Measurements from ENCODE around the gene NDE1.

Gene NDE1

GRCh38 chr16:15760129-15760528 is 110.1 kb downstream of the NDE1 start:
- no peak overlapping the region for H3K4me3 ChIP-seq (ENCODE audit: low read depth, low read length, poor library complexity, severe bottlenecking)
- H3K27ac ChIP-seq (ENCODE audit: low read depth, low read length, poor library complexity, severe bottlenecking) = no peak overlapping the region
- no peaks in the 10 kb centered on the region for H3K9me3 ChIP-seq (ENCODE audit: low read length)
- no peaks in the 10 kb centered on the region for H4K20me1 ChIP-seq (ENCODE audit: insufficient read depth, low read length)
- no peak overlapping the region for H3K4me2 ChIP-seq (ENCODE audit: low read length)
- no peaks in the 10 kb centered on the region for H3K36me3 ChIP-seq (ENCODE audit: insufficient read depth, low read length)
- TF ChIP-seq EZH2 (IDR thresholded peaks at IDR 0.05; ENCODE audit: borderline replicate concordance, low read length) = no peak
- TF ChIP-seq, protein P1, sequence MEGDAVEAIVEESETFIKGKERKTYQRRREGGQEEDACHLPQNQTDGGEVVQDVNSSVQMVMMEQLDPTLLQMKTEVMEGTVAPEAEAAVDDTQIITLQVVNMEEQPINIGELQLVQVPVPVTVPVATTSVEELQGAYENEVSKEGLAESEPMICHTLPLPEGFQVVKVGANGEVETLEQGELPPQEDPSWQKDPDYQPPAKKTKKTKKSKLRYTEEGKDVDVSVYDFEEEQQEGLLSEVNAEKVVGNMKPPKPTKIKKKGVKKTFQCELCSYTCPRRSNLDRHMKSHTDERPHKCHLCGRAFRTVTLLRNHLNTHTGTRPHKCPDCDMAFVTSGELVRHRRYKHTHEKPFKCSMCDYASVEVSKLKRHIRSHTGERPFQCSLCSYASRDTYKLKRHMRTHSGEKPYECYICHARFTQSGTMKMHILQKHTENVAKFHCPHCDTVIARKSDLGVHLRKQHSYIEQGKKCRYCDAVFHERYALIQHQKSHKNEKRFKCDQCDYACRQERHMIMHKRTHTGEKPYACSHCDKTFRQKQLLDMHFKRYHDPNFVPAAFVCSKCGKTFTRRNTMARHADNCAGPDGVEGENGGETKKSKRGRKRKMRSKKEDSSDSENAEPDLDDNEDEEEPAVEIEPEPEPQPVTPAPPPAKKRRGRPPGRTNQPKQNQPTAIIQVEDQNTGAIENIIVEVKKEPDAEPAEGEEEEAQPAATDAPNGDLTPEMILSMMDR (IDR thresholded peaks at IDR 0.05; ENCODE audit: low read length) = no peak
- no peaks in the 10 kb centered on the region for H3K79me2 ChIP-seq (ENCODE audit: insufficient read depth, low read length)
- H3K27me3 ChIP-seq (ENCODE audit: insufficient read depth, low read length) = no peaks in the 10 kb centered on the region
- H2AFZ ChIP-seq (ENCODE audit: low read length) = no peak overlapping the region
- no peaks in the 10 kb centered on the region for H3K4me1 ChIP-seq (ENCODE audit: insufficient read depth, low read length, severe bottlenecking)
- no peak overlapping the region for H3K9ac ChIP-seq (ENCODE audit: low read length)
- H3K9me2 ChIP-seq (ENCODE audit: low read depth, low read length) = no peaks in the 10 kb centered on the region
- no peaks in the 10 kb centered on the region for H3F3A ChIP-seq (ENCODE audit: insufficient read depth, low read length)

DNA sequence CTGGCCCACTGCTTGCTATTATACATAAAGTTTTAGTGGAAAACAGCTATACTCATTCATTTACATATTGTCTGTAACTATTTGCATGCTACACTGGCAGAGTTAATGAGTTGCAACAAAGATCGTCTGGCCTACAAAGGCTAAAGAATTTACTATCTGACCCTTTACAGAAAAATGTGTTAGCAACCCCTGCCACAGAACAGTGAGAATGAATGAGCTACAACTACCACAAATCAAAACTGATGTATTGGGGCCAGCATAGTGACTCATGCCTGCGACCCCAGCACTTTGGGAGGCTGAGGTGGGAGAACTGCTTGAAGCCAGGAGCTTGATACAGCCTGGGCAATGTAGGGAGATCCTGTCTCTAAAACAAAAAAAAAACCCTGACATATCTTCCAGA is 114.1 kb downstream of the NDE1 start:
- H3K27ac ChIP-seq (ENCODE audit: low read depth, low read length, poor library complexity, severe bottlenecking) = no peak overlapping the region
- TF ChIP-seq, protein P1 (IDR thresholded peaks at IDR 0.05; ENCODE audit: low read length) = no peak
- no peak for TF ChIP-seq EZH2 (IDR thresholded peaks at IDR 0.05; ENCODE audit: borderline replicate concordance, low read length)
- H2AFZ ChIP-seq (ENCODE audit: low read length) = no peak overlapping the region

DNA sequence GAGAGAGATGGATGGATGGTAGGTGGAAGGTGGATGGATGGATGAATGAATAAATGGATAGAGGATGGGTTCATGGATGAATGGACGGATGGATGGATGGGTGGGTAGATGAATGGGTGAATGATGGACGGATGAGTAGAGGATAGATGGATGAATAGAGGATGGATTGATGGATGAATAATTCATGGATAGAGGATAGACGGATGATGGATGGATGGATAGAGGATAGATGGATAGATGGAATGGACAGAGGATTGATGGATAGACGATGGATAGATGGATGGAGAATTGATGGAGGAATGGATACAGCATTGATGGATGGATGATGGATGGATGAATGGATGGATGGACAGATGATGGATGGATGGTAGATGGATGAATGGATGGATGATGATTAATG is 115.1 kb downstream of the NDE1 start:
- TF ChIP-seq EZH2 (IDR thresholded peaks at IDR 0.05; ENCODE audit: borderline replicate concordance, low read length) = no peak
- TF ChIP-seq, protein P1 (IDR thresholded peaks at IDR 0.05; ENCODE audit: low read length) = no peak
- H3K36me3 ChIP-seq (ENCODE audit: insufficient read depth, low read length) = no peaks in the 10 kb centered on the region
- H3F3A ChIP-seq (ENCODE audit: insufficient read depth, low read length) = no peaks in the 10 kb centered on the region
- H3K9me2 ChIP-seq (ENCODE audit: low read depth, low read length) = no peaks in the 10 kb centered on the region
- H3K9me3 ChIP-seq (ENCODE audit: low read length) = no peaks in the 10 kb centered on the region
- no peak overlapping the region for H3K4me3 ChIP-seq (ENCODE audit: low read depth, low read length, poor library complexity, severe bottlenecking)
- no peak overlapping the region for H3K9ac ChIP-seq (ENCODE audit: low read length)
- H3K79me2 ChIP-seq (ENCODE audit: insufficient read depth, low read length) = no peaks in the 10 kb centered on the region
- no peak overlapping the region for H3K27ac ChIP-seq (ENCODE audit: low read depth, low read length, poor library complexity, severe bottlenecking)
- H3K4me2 ChIP-seq (ENCODE audit: low read length) = no peak overlapping the region
- H3K4me1 ChIP-seq (ENCODE audit: insufficient read depth, low read length, severe bottlenecking) = peaks cover 4% of the 10 kb centered on the region
- no peaks in the 10 kb centered on the region for H3K27me3 ChIP-seq (ENCODE audit: insufficient read depth, low read length)
- no peak overlapping the region for H2AFZ ChIP-seq (ENCODE audit: low read length)
- H4K20me1 ChIP-seq (ENCODE audit: insufficient read depth, low read length) = no peaks in the 10 kb centered on the region

More for the DNA sequence above, 114.1 kb downstream of the NDE1 start:
- H3K9ac ChIP-seq (ENCODE audit: low read length) = no peak overlapping the region
- no peaks in the 10 kb centered on the region for H3K79me2 ChIP-seq (ENCODE audit: insufficient read depth, low read length)
- H3K27me3 ChIP-seq (ENCODE audit: insufficient read depth, low read length) = no peaks in the 10 kb centered on the region
- no peaks in the 10 kb centered on the region for H3F3A ChIP-seq (ENCODE audit: insufficient read depth, low read length)
- H3K4me1 ChIP-seq (ENCODE audit: insufficient read depth, low read length, severe bottlenecking) = peaks cover 4% of the 10 kb centered on the region
- no peaks in the 10 kb centered on the region for H4K20me1 ChIP-seq (ENCODE audit: insufficient read depth, low read length)
- no peaks in the 10 kb centered on the region for H3K9me2 ChIP-seq (ENCODE audit: low read depth, low read length)
- H3K36me3 ChIP-seq (ENCODE audit: insufficient read depth, low read length) = no peaks in the 10 kb centered on the region
- no peak overlapping the region for H3K4me2 ChIP-seq (ENCODE audit: low read length)
- H3K9me3 ChIP-seq (ENCODE audit: low read length) = no peaks in the 10 kb centered on the region
- H3K4me3 ChIP-seq (ENCODE audit: low read depth, low read length, poor library complexity, severe bottlenecking) = no peak overlapping the region
